CD4-positive, alpha-beta T cell (primary cell): ENCODE results near the gene PIAS1. TPM values are rescaled to one million over a fixed set of nuclear protein-coding genes. Genes with fewer than 3 reads are reported as not detected.

Experiments
- ATAC-seq: fragments of 200-7000 bp; cut with Tn5 transposase; one replicate; pipeline ENCODE4 v1.10.0; 2022; ENCODE audit warnings: mild to moderate bottlenecking; ENCODE audit not compliant: poor library complexity
- CTCF ChIA-PET: fragments of 350-600 bp; sonication (Branson Sonifier 250); formaldehyde crosslinking; loops from one replicate; lab custom pipeline; 2021; ENCODE audit warnings: antibody characterized with exemption, inconsistent platforms; lab: Charles Lee
- POLR2A ChIA-PET: fragments of 350-600 bp; sonication (Branson Sonifier 250); formaldehyde crosslinking; loops from one replicate; lab custom pipeline; 2021; ENCODE audit warnings: antibody characterized with exemption, inconsistent platforms; lab: Charles Lee
- DNase-seq, 14 experiments: peaks; one replicate each; pipeline ENCODE4 v3.0.0-alpha.2; 2013 to 2020; ENCODE audit warnings: mixed read lengths in 2 of 14
- H3K27ac ChIP-seq, 2 donors: one replicate each; pipeline versions ENCODE4 v1.5.1 to v1.7.0; 2013; ENCODE audit warnings: low read length in 2 of 2, low read depth in 1 of 2, mild to moderate bottlenecking in 1 of 2
- H3K27me3 ChIP-seq, 2 experiments: 1 replicate in 1 of 2; 2 replicates in 1 of 2; pipeline versions ENCODE4 v1.6.1 to v1.7.0; 2013; ENCODE audit warnings: low read length in 2 of 2, control low read depth in 1 of 2, mild to moderate bottlenecking in 1 of 2, moderate library complexity in 1 of 2; ENCODE audit not compliant: insufficient read depth in 2 of 2, control insufficient read depth in 1 of 2
- H3K36me3 ChIP-seq: one replicate; pipeline ENCODE4 v1.6.1; 2013; ENCODE audit warnings: low read length, control low read depth; ENCODE audit not compliant: insufficient read depth
- H3K4me1 ChIP-seq: one replicate; pipeline ENCODE4 v1.6.1; 2013; ENCODE audit warnings: low read length, control low read depth; ENCODE audit not compliant: insufficient read depth
- H3K4me3 ChIP-seq: one replicate; pipeline ENCODE4 v1.5.1; 2013; ENCODE audit warnings: mild to moderate bottlenecking, low read length, moderate library complexity
- H3K9me3 ChIP-seq, 2 experiments: 1 replicate in 1 of 2; 2 replicates in 1 of 2; pipeline versions ENCODE4 v1.6.1 to v1.7.0; 2013; ENCODE audit warnings: low read length in 2 of 2, mild to moderate bottlenecking in 2 of 2, control low read depth in 1 of 2, moderate library complexity in 1 of 2; ENCODE audit not compliant: control insufficient read depth in 1 of 2, insufficient read depth in 1 of 2
- H3K27ac Mint-ChIP-seq: one replicate; pipeline ENCODE4 v1.8.0; 2020; ENCODE audit warnings: mixed read lengths
- H3K27me3 Mint-ChIP-seq: one replicate; pipeline ENCODE4 v1.8.0; 2021; ENCODE audit warnings: mixed read lengths
- H3K36me3 Mint-ChIP-seq: one replicate; pipeline ENCODE4 v1.8.0; 2021; ENCODE audit warnings: low read depth, mixed read lengths
- H3K4me1 Mint-ChIP-seq: one replicate; pipeline ENCODE4 v1.8.0; 2021; ENCODE audit warnings: low read depth, mixed read lengths
- H3K4me3 Mint-ChIP-seq: one replicate; pipeline ENCODE4 v1.8.0; 2020; ENCODE audit warnings: mild to moderate bottlenecking, mixed read lengths
- H3K9me3 Mint-ChIP-seq: one replicate; pipeline ENCODE4 v1.8.0; 2020; ENCODE audit warnings: mixed read lengths
- CTCF ChIP-seq: fragments of 200-600 bp; IDR thresholded peaks from one replicate; pipeline ENCODE4 v1.8.0; 2022; ENCODE audit warnings: antibody characterized with exemption, mild to moderate bottlenecking
- intact Hi-C, 2 experiments: fragments of 100-400 bp; cut with DNase I in 1 of 2; cut with micrococcal nuclease in 1 of 2; formaldehyde crosslinking; loops; one replicate each; pipeline versions ENCODE4 v1.15.1 to v1.9.0; 2023 to 2025; cut with DNase I, micrococcal nuclease
- total RNA-seq, 174 experiments: library from RNA in 2 of 174; stranded (reverse) in 2 of 174; gene quantifications; one replicate each; pipeline ENCODE4 v1.2.3 and lab custom pipeline; 2021 to 2026

The PIAS1 gene
- total RNA-seq, 2 experiments from 2014 or later = 73.1 to 74.8 TPM

DNA sequence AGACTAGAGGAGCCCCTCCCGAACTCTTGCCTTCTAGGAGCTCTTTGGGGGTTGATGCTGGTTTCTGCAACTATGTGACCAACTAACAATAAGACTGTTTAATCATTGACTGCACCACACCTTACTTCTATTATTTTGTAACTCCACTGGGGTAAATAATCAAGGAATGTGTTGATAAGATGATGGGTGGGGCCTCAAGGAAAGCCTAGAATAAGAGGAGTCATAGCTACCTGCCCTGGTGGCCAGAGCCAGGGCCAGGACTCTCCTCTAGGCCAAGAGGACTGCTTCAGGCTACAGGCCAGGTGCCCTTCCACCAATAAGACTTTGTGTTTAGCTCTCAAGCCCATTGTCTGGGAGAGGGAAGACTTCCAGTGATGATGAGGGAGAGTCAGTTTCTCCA lies 41.2 kb upstream of the PIAS1 start:
- Mint-ChIP-seq H3K4me3 (no peak overlapping the region), H3K27ac (no peak overlapping the region), H3K9me3 (peaks cover 2% of the 10 kb centered on the region), H3K36me3 (no peaks in the 10 kb centered on the region), H3K27me3 (peaks cover 25% of the 10 kb centered on the region), H3K4me1 (no peaks in the 10 kb centered on the region)
- no peak for ATAC-seq
- no peak overlapping the region for H3K27ac ChIP-seq
- H3K27me3 ChIP-seq = peaks cover 0 to 2% of the 10 kb centered on the region in 2 experiments
- H3K36me3 ChIP-seq = no peaks in the 10 kb centered on the region
- TF ChIP-seq CTCF = no peak
- ChIA-PET POLR2A (no interaction called here), CTCF (no interaction called here)
- H3K4me3 ChIP-seq = no peak overlapping the region
- no peaks in the 10 kb centered on the region for H3K4me1 ChIP-seq
- DNase-seq = no peak
- H3K9me3 ChIP-seq = no peaks in the 10 kb centered on the region
- intact Hi-C loops = no loop called here

DNA sequence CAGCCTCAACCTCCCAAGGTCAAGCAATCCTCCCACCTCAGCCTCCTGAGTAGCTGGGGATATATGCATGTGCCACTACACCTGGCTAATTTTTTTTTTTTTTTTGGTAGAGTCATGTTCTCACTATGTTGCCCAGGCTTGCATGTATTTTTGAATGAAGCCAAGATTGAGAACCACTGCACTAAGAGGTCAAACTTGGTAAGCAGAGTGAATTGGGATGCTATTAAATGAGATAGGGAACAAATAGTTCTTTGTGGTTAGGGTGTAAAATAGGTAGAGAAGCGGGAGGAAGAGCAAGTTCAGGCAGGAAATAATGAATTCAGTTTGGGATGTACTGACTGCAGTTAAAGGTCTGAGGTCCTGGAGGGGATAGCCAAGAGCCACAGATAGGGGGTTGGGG lies 39.9 kb upstream of the PIAS1 start:
- Mint-ChIP-seq H3K27ac (no peak overlapping the region), H3K4me1 (no peaks in the 10 kb centered on the region), H3K9me3 (no peaks in the 10 kb centered on the region), H3K4me3 (no peak overlapping the region), H3K36me3 (no peaks in the 10 kb centered on the region), H3K27me3 (peaks cover 17% of the 10 kb centered on the region)
- DNase-seq (no peak), ATAC-seq (no peak)
- Histone ChIP-seq H3K36me3 (no peaks in the 10 kb centered on the region), H3K27ac (no peak overlapping the region), H3K27me3 (no peaks in the 10 kb centered on the region), H3K4me1 (no peaks in the 10 kb centered on the region), H3K9me3 (no peaks in the 10 kb centered on the region), H3K4me3 (no peak overlapping the region)
- ChIA-PET POLR2A (no interaction called here), CTCF (no interaction called here)
- intact Hi-C loops = no loop called here
- TF ChIP-seq CTCF = no peak

DNA sequence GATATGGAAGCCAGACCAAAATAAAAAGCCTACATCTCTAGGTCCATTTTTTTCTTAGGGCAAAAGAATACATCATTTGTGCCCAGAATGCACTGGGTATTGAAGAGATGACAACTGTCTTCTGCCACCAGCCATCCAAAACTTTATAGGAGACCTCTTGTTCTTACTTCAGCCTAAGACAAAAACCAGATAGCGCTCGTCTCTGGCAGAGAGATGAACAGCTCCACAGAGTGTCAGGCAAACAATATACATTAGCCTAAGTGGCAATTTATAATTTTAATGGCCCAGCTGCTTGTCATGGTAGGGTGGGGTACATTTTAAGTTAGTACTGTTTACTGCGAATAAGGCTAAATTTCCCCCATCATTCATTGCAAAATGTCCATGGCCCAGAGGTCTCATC lies 38.9 kb upstream of the PIAS1 start:
- ATAC-seq (no peak), DNase-seq (no peak)
- no peak overlapping the region for H3K27ac ChIP-seq
- intact Hi-C loops = no loop called here
- ChIA-PET POLR2A (no interaction called here), CTCF (no interaction called here)
- Mint-ChIP-seq H3K27ac (no peak overlapping the region), H3K4me1 (no peaks in the 10 kb centered on the region), H3K36me3 (no peaks in the 10 kb centered on the region), H3K4me3 (no peak overlapping the region), H3K27me3 (peaks cover 11% of the 10 kb centered on the region), H3K9me3 (no peaks in the 10 kb centered on the region)
- no peaks in the 10 kb centered on the region for H3K4me1 ChIP-seq
- no peaks in the 10 kb centered on the region for H3K9me3 ChIP-seq
- H3K36me3 ChIP-seq = no peaks in the 10 kb centered on the region
- H3K4me3 ChIP-seq = no peak overlapping the region
- TF ChIP-seq CTCF = no peak
- H3K27me3 ChIP-seq = no peaks in the 10 kb centered on the region
